HepG2 (cell line): ENCODE measurements around the gene WDR70. TPM values are rescaled to one million over a fixed set of nuclear protein-coding genes. Genes with fewer than 3 reads are reported as not detected.
A peak's percentile ranks its signal among the peaks of the same experiment; 100 is the strongest.

Experiments used
- ATAC-seq: fragments of 200-7000 bp; cut with Tn5 transposase; 3 replicates; pipeline ENCODE4 v1.9.1; 2020; ENCODE audit warnings: mild to moderate bottlenecking, moderate library complexity
- BruUV-seq: library from RNA; stranded (reverse); fragments of 400-500 nt; replicated peaks from 2 replicates; lab custom pipeline; 2021; lab: Mats Ljungman, UMichigan
- CTCF ChIA-PET: fragments of 300-600 bp; formaldehyde crosslinking; extraction: SDS; loops from one replicate; lab custom pipeline; 2021; ENCODE audit warnings: low total read pairs, inconsistent platforms, low intra/inter-chr PET ratio; lab: Yijun Ruan, JAX
- POLR2A ChIA-PET: fragments of 350-600 bp; sonication (Branson Sonifier 250); formaldehyde crosslinking; loops from one replicate; lab custom pipeline; 2020; ENCODE audit warnings: antibody characterized with exemption, inconsistent platforms; lab: Yijun Ruan, JAX
- DNase-seq: peaks from one replicate; pipeline ENCODE4 v3.0.0-alpha.2; 2015; ENCODE audit warnings: low spot score
- FAIRE-seq: peaks from 3 replicates; lab custom pipeline; 2011; peaks lifted over from hg19 to GRCh38; lab: Jason Lieb, UNC
- H2AFZ ChIP-seq: one replicate; pipeline ENCODE4 v1.6.1; 2011; ENCODE audit warnings: low read length, inconsistent platforms
- H3K27ac ChIP-seq: fragments of 300-600 bp; 3 replicates; pipeline ENCODE4 v1.8.0; 2011; ENCODE audit warnings: mixed run types, mild to moderate bottlenecking, mixed read lengths, low read length, inconsistent platforms; ENCODE audit not compliant: insufficient read depth; ENCODE audit errors: extremely low read length
- H3K27me3 ChIP-seq, 2 experiments: fragments of 200-600 bp in 1 of 2; 2 replicates in 1 of 2; 3 replicates in 1 of 2; pipeline versions ENCODE4 v1.6.0 to v1.8.0; 2011; ENCODE audit warnings: low read length in 2 of 2, mild to moderate bottlenecking in 2 of 2, moderate library complexity in 2 of 2, inconsistent platforms in 1 of 2; ENCODE audit not compliant: insufficient read depth in 2 of 2, control insufficient read depth in 1 of 2
- H3K36me3 ChIP-seq, 2 experiments: fragments of 200-600 bp in 1 of 2; replicated peaks in 1 of 2; 2 replicates in 1 of 2; 3 replicates in 1 of 2; pipeline versions ENCODE4 v1.5.1 to v1.8.0; 2011; ENCODE audit warnings: low read length in 2 of 2, inconsistent platforms in 1 of 2; ENCODE audit not compliant: insufficient read depth in 2 of 2, control insufficient read depth in 1 of 2
- H3K4me1 ChIP-seq: 2 replicates; pipeline ENCODE4 v1.5.1; 2012; ENCODE audit warnings: low read length, inconsistent platforms; ENCODE audit not compliant: insufficient read depth
- H3K4me2 ChIP-seq: 2 replicates; pipeline ENCODE4 v1.6.0; 2011; ENCODE audit warnings: low read depth, low read length, inconsistent platforms
- H3K4me3 ChIP-seq, 3 experiments: fragments of 200-600 bp in 1 of 3; sonication (generic), shearing (Covaris generic) in 1 of 3; replicated peaks in 1 of 3; 2 replicates each; pipeline ENCODE4 v1.5.1; 2011 to 2016; ENCODE audit warnings: low read length in 3 of 3, inconsistent platforms in 2 of 3, low read depth in 2 of 3, mild to moderate bottlenecking in 2 of 3, control low read depth in 1 of 3, mixed read lengths in 1 of 3; ENCODE audit not compliant: insufficient read depth in 1 of 3
- H3K79me2 ChIP-seq: one replicate; pipeline ENCODE4 v1.6.1; 2011; ENCODE audit warnings: low read length, inconsistent platforms; ENCODE audit not compliant: insufficient read depth
- H3K9ac ChIP-seq: 2 replicates; pipeline ENCODE4 v1.6.0; 2011; ENCODE audit warnings: mild to moderate bottlenecking, low read depth, low read length, inconsistent platforms; ENCODE audit not compliant: insufficient read depth
- H3K9me3 ChIP-seq: 2 replicates; pipeline ENCODE4 v1.5.1; 2012; ENCODE audit warnings: mild to moderate bottlenecking, low read length
- H4K20me1 ChIP-seq: 2 replicates; pipeline ENCODE4 v1.6.0; 2011; ENCODE audit warnings: inconsistent platforms, mild to moderate bottlenecking, low read length, moderate library complexity; ENCODE audit not compliant: insufficient read depth
- ARID5B ChIP-seq: IDR thresholded peaks from 2 replicates; pipeline ENCODE4 v1.4.0; 2020; ENCODE audit warnings: mild to moderate bottlenecking, missing genetic modification reagents
- CREB1 ChIP-seq, 2 experiments: fragments of 450-650 bp in 1 of 2; IDR thresholded peaks; 2 replicates each; pipeline ENCODE4 v1.6.1; 2016 to 2017; ENCODE audit warnings: control low read depth in 1 of 2, mild to moderate bottlenecking in 1 of 2, missing compliant biosample characterization in 1 of 2, missing genetic modification characterization in 1 of 2
- ERF ChIP-seq: IDR thresholded peaks from 2 replicates; pipeline ENCODE4 v1.6.1; 2018; ENCODE audit warnings: missing biosample characterization, missing genetic modification reagents
- FOXA3 ChIP-seq: IDR thresholded peaks from 2 replicates; pipeline ENCODE4 v1.6.1; 2016; ENCODE audit warnings: missing genetic modification reagents, missing compliant biosample characterization
- MAFK ChIP-seq, 2 experiments: IDR thresholded peaks in 1 of 2; conservative IDR thresholded peaks in 1 of 2; 2 replicates each; pipeline ENCODE4 v1.6.1; 2011; ENCODE audit warnings: improper control_type of control experiment in 2 of 2, low read length in 2 of 2
- NFE2L2 ChIP-seq: fragments of 150-350 bp; IDR thresholded peaks from 2 replicates; pipeline ENCODE4 v1.6.1; 2014; ENCODE audit warnings: low read length
- NR2F6 ChIP-seq, 2 experiments: IDR thresholded peaks; 2 replicates each; pipeline ENCODE4 v1.6.1; 2016; ENCODE audit warnings: antibody characterized with exemption in 1 of 2, mild to moderate bottlenecking in 1 of 2
- RFX3 ChIP-seq: IDR thresholded peaks from 2 replicates; pipeline ENCODE4 v1.6.1; 2016; ENCODE audit warnings: missing biosample characterization, missing genetic modification reagents
- TFAP4 ChIP-seq: sonication (generic); IDR thresholded peaks from 2 replicates; pipeline ENCODE4 v1.6.1; 2016; ENCODE audit warnings: low read depth, borderline replicate concordance
- ZFP37 ChIP-seq: sonication (generic); formaldehyde crosslinking; IDR thresholded peaks from 2 replicates; pipeline ENCODE4 v1.4.0; 2020; ENCODE audit warnings: missing genetic modification reagents, borderline replicate concordance
- ZNF629 ChIP-seq: sonication (generic); formaldehyde crosslinking; conservative IDR thresholded peaks from 2 replicates; pipeline ENCODE4 v1.5.0; 2020; ENCODE audit warnings: missing genetic modification reagents
- WGBS: methylation state at CpG from one replicate; pipeline ENCODE4 v1.1.6; 2017; ENCODE audit warnings: low lambda C conversion rate; 5-methylcytosine and 5-hydroxymethylcytosine counted together
- in situ Hi-C: cut with HindIII; loops from 2 replicates; pipeline ENCODE4 v1.10.0; 2017; ENCODE audit warnings: low pct_unique_long_range_greater_than_20kb; ENCODE audit not compliant: extremely low pct_ligation_motif_present
- intact Hi-C: fragments of 100-400 bp; cut with micrococcal nuclease; formaldehyde crosslinking; loops from one replicate; pipeline ENCODE4 v1.10.0; 2022; ENCODE audit not compliant: unreplicated experiment
- polyA plus RNA-seq, 8 experiments: library from polyadenylated mRNA; depleted of rRNA in 3 of 8; stranded (reverse) in 7 of 8; unstranded in 1 of 8; fragments of >200 nt; fragmentation: Illumina TruSeq in 4 of 8; extraction: Trizol in 4 of 8; gene quantifications; 2 replicates each; pipeline versions ENCODE4 v1.2.1 to v1.2.3, GENCODE V29; 2011 to 2016; ENCODE audit warnings: low read depth in 4 of 8, missing spikeins in 1 of 8, mixed read lengths in 1 of 8; ENCODE audit not compliant: insufficient read depth in 1 of 8
- total RNA-seq, 5 experiments: library from RNA; depleted of rRNA; stranded (reverse); fragments of >200 nt; fragmentation: Illumina TruSeq; extraction: Trizol; gene quantifications; 2 replicates each; pipeline ENCODE4 v1.2.3, GENCODE V29; 2016; ENCODE audit warnings: low read depth in 1 of 5
- TF ChIP-seq, protein P1 (sequence below): sonication (generic); formaldehyde crosslinking; IDR thresholded peaks from 2 replicates; pipeline ENCODE4 v1.8.0; 2022; ENCODE audit warnings: mild to moderate bottlenecking, missing genetic modification reagents, borderline replicate concordance

The WDR70 gene
- total and polyA plus RNA-seq, 2 of the 13 experiments (the other 11 are each of a cell fraction or from before 2014, with no cell fraction given), result 14.6 to 30.6 TPM

GRCh38 chr5:37667846-37668245 lies 288.7 kb downstream of the WDR70 start:
- Histone ChIP-seq H3K36me3 (no peaks in the 10 kb centered on the region; a peak in 1 of 5 replicates), H3K9ac (no peak overlapping the region), H3K9me3 (no peaks in the 10 kb centered on the region), H4K20me1 (no peaks in the 10 kb centered on the region), H2AFZ (no peak overlapping the region), H3K4me2 (no peak overlapping the region), H3K27me3 (no peaks in the 10 kb centered on the region), H3K4me3 (no peak overlapping the region), H3K4me1 (peaks cover 21% of the 10 kb centered on the region), H3K79me2 (no peaks in the 10 kb centered on the region), H3K27ac (no peak overlapping the region)
- WGBS, result 92% methylated on average over 1 of the region's 1 CpG
- ChIA-PET CTCF (no interaction called here), POLR2A (no interaction called here)
- ATAC-seq (no peak), DNase-seq (no peak), FAIRE-seq (no peak)
- TF ChIP-seq NFE2L2 (no peak), NR2F6 (IDR thresholded peaks at IDR 0.05) (no peak), NR2F6 (CRISPR knock-in tag; IDR thresholded peaks at IDR 0.05) (no peak), MAFK (conservative IDR thresholded peaks at IDR 0.05 in 1 of 2, IDR thresholded peaks at IDR 0.05 in 1 of 2; ENCODE audit: low read length in 2 of 2) (peak in 1 of 2 experiments; percentile 38; a peak in 1 of 4 replicates), RFX3 (CRISPR knock-in tag) (no peak)
- TF ChIP-seq, protein P1, sequence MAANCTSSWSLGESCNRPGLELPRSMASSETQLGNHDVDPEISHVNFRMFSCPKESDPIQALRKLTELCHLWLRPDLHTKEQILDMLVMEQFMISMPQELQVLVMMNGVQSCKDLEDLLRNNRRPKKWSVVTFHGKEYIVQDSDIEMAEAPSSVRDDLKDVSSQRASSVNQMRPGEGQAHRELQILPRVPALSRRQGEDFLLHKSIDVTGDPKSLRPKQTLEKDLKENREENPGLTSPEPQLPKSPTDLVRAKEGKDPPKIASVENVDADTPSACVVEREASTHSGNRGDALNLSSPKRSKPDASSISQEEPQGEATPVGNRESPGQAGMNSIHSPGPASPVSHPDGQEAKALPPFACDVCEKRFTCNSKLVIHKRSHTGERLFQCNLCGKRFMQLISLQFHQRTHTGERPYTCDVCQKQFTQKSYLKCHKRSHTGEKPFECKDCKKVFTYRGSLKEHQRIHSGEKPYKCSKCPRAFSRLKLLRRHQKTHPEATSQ (CRISPR knock-in tag), result no peak
- no TSS peak for BruUV-seq
- in situ Hi-C loops, result no loop called here
- intact Hi-C loops, result no loop called here

DNA sequence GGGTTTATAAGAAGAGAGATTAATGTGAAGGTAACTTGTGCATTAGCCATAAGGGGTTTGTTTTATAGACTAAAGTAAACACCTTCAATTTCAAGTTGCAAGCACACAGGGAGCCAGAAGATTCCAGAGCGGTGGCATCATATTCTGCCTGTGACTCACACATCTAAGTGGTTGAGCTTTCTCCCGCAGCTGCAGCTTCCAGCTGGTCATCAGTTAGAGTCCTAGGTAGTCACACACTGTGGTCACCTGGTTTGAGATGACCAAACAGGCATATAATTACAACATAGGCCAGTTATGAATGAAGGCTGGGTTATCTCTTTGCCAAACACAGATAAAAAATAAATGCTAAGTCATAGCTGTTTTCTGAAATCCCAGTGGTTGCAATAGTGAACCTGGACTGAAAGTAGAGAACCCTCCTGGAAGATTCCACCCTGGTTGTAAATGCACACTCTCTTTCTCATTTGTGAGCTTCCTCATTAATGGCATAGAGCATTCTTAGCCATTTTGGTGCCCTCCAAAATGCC lies 289.5 kb downstream of the WDR70 start:
- in situ Hi-C loops, result no loop called here
- no peaks in the 10 kb centered on the region for H3K27me3 ChIP-seq
- no peak overlapping the region for H3K4me3 ChIP-seq
- no peak overlapping the region for H3K9ac ChIP-seq
- H4K20me1 ChIP-seq, result no peaks in the 10 kb centered on the region
- ATAC-seq (peak; percentile 89), DNase-seq (peak; percentile 90), FAIRE-seq (no peak)
- ChIA-PET POLR2A (no interaction called here), CTCF (no interaction called here)
- no peak overlapping the region for H2AFZ ChIP-seq
- intact Hi-C loops, result no loop called here
- WGBS, result 57% methylated on average over 1 of the region's 2 CpGs
- BruUV-seq, result no TSS peak
- H3K79me2 ChIP-seq, result no peaks in the 10 kb centered on the region
- peak overlapping the region; percentile 32 for H3K27ac ChIP-seq
- no peaks in the 10 kb centered on the region; a peak in 1 of 5 replicates for H3K36me3 ChIP-seq
- H3K9me3 ChIP-seq, result no peaks in the 10 kb centered on the region
- no peak overlapping the region for H3K4me2 ChIP-seq
- H3K4me1 ChIP-seq, result peaks cover 17% of the 10 kb centered on the region
- TF ChIP-seq ZFP37 (CRISPR knock-in tag) (no peak), ARID5B (CRISPR knock-in tag) (peak; percentile 49), ERF (CRISPR knock-in tag) (no peak), CREB1 (IDR thresholded peaks at IDR 0.05) (peak; percentile 46; the same call in 1 of the 2 replicates), CREB1 (CRISPR knock-in tag; IDR thresholded peaks at IDR 0.05) (no peak), ZNF629 (CRISPR knock-in tag) (no peak), FOXA3 (CRISPR knock-in tag) (0 out of 2 replicates have a peak, but pooled peaks have one; percentile 18), TFAP4 (peak; percentile 68; the same call in 1 of the 2 replicates)
